ENCODE measurements around the gene KRAS. TPM values are rescaled to one million over a fixed set of nuclear protein-coding genes. Genes with fewer than 3 reads are reported as not detected.

The KRAS gene
- polyA plus RNA-seq, 1 donor from 2014 or later = 39.3 TPM

- Mint-ChIP-seq H3K4me3 (no peak overlapping the region), H3K36me3 (peaks cover 4% of the 10 kb centered on the region), H3K4me1 (peaks cover 11 to 21% (median 13%) of the 10 kb centered on the region in 3 donors), H3K9me3 (no peaks in the 10 kb centered on the region), H3K27me3 (no peaks in the 10 kb centered on the region), H3K27ac (no peak overlapping the region)
Measured at GRCh38 chr12:25266497-25266896, 15.8 kb upstream of the KRAS start.

- Mint-ChIP-seq H3K4me3 (no peak overlapping the region), H3K4me1 (peaks cover 9 to 18% (median 13%) of the 10 kb centered on the region in 3 donors), H3K27ac (no peak overlapping the region), H3K27me3 (no peaks in the 10 kb centered on the region), H3K36me3 (peaks cover 5% of the 10 kb centered on the region), H3K9me3 (no peaks in the 10 kb centered on the region)
Measured at GRCh38 chr12:25264862-25265261, 14.1 kb upstream of the KRAS start.

GRCh38 chr12:25264114-25264513, 13.4 kb upstream of the KRAS start:
- peaks cover 5% of the 10 kb centered on the region for H3K36me3 Mint-ChIP-seq
- no peaks in the 10 kb centered on the region for H3K9me3 Mint-ChIP-seq
- H3K4me1 Mint-ChIP-seq = peaks cover 7 to 13% (median 12%) of the 10 kb centered on the region in 3 donors
- peak overlapping the region in 1 of 4 donors; percentile 30 for H3K4me3 Mint-ChIP-seq
- H3K27ac Mint-ChIP-seq = no peak overlapping the region
- no peaks in the 10 kb centered on the region for H3K27me3 Mint-ChIP-seq

- peaks cover 7 to 13% (median 12%) of the 10 kb centered on the region in 3 donors for H3K4me1 Mint-ChIP-seq
- no peaks in the 10 kb centered on the region for H3K27me3 Mint-ChIP-seq
- peaks cover 5% of the 10 kb centered on the region for H3K36me3 Mint-ChIP-seq
- H3K9me3 Mint-ChIP-seq = no peaks in the 10 kb centered on the region
- peak overlapping the region in 1 of 4 donors; percentile 30 for H3K4me3 Mint-ChIP-seq
- H3K27ac Mint-ChIP-seq = no peak overlapping the region
Measured at GRCh38 chr12:25263594-25263993, 12.9 kb upstream of the KRAS start.

GRCh38 chr12:25262389-25263074, 11.8 kb upstream of the KRAS start:
- Mint-ChIP-seq H3K27ac (no peak overlapping the region), H3K9me3 (no peaks in the 10 kb centered on the region), H3K36me3 (peaks cover 3% of the 10 kb centered on the region), H3K4me1 (peaks cover 7 to 13% (median 12%) of the 10 kb centered on the region in 3 donors), H3K27me3 (no peaks in the 10 kb centered on the region), H3K4me3 (no peak overlapping the region)

GRCh38 chr12:25257590-25258324, 7.0 kb upstream of the KRAS start:
- Mint-ChIP-seq H3K4me1 (peaks cover 10 to 19% (median 13%) of the 10 kb centered on the region in 3 donors), H3K4me3 (no peak overlapping the region), H3K27me3 (no peaks in the 10 kb centered on the region), H3K9me3 (no peaks in the 10 kb centered on the region), H3K27ac (no peak overlapping the region), H3K36me3 (peaks cover 4% of the 10 kb centered on the region)

GRCh38 chr12:25256826-25257225, 6.1 kb upstream of the KRAS start:
- H3K4me3 Mint-ChIP-seq = no peak overlapping the region
- H3K4me1 Mint-ChIP-seq = peaks cover 16 to 28% (median 20%) of the 10 kb centered on the region in 3 donors
- H3K9me3 Mint-ChIP-seq = no peaks in the 10 kb centered on the region
- no peaks in the 10 kb centered on the region for H3K27me3 Mint-ChIP-seq
- peaks cover 4% of the 10 kb centered on the region for H3K36me3 Mint-ChIP-seq
- H3K27ac Mint-ChIP-seq = no peak overlapping the region

- peaks cover 16 to 33% (median 25%) of the 10 kb centered on the region in 3 donors for H3K4me1 Mint-ChIP-seq
- peaks cover 4% of the 10 kb centered on the region for H3K36me3 Mint-ChIP-seq
- no peak overlapping the region for H3K4me3 Mint-ChIP-seq
- H3K9me3 Mint-ChIP-seq = no peaks in the 10 kb centered on the region
- peak overlapping the region in 2 of 3 donors; percentile 21 to 55 for H3K27ac Mint-ChIP-seq
- no peaks in the 10 kb centered on the region for H3K27me3 Mint-ChIP-seq
Measured at GRCh38 chr12:25256005-25256404, 5.3 kb upstream of the KRAS start.

- H3K27ac Mint-ChIP-seq = peak overlapping the region; percentile 28 to 78 (median 56)
- peaks cover 2% of the 10 kb centered on the region for H3K36me3 Mint-ChIP-seq
- peak overlapping the region in 2 of 4 donors; percentile 28 to 68 for H3K4me3 Mint-ChIP-seq
- no peaks in the 10 kb centered on the region for H3K27me3 Mint-ChIP-seq
- no peaks in the 10 kb centered on the region for H3K9me3 Mint-ChIP-seq
- peaks cover 21 to 38% (median 29%) of the 10 kb centered on the region in 3 donors for H3K4me1 Mint-ChIP-seq
Measured at GRCh38 chr12:25254271-25254880, 3.6 kb upstream of the KRAS start.

GRCh38 chr12:25253371-25254068, 2.8 kb upstream of the KRAS start:
- H3K36me3 Mint-ChIP-seq = peaks cover 2% of the 10 kb centered on the region
- H3K4me1 Mint-ChIP-seq = peaks cover 23 to 38% (median 30%) of the 10 kb centered on the region in 3 donors
- H3K27ac Mint-ChIP-seq = peak overlapping the region; percentile 28 to 80 (median 78)
- H3K9me3 Mint-ChIP-seq = no peaks in the 10 kb centered on the region
- H3K27me3 Mint-ChIP-seq = no peaks in the 10 kb centered on the region
- peak overlapping the region; percentile 19 to 68 (median 25) for H3K4me3 Mint-ChIP-seq

- peaks cover 26 to 40% (median 30%) of the 10 kb centered on the region in 3 donors for H3K4me1 Mint-ChIP-seq
- H3K9me3 Mint-ChIP-seq = no peaks in the 10 kb centered on the region
- no peaks in the 10 kb centered on the region for H3K27me3 Mint-ChIP-seq
- H3K36me3 Mint-ChIP-seq = peaks cover 2% of the 10 kb centered on the region
- peak overlapping the region; percentile 9 to 68 (median 25) for H3K4me3 Mint-ChIP-seq
- H3K27ac Mint-ChIP-seq = peak overlapping the region; percentile 78 to 82 (median 80)
Measured at GRCh38 chr12:25252946-25253345, 2.2 kb upstream of the KRAS start.

GRCh38 chr12:25251769-25252168, 1.0 kb upstream of the KRAS start:
- H3K4me3 Mint-ChIP-seq = peak overlapping the region; percentile 68 to 98 (median 92)
- H3K27ac Mint-ChIP-seq = peak overlapping the region; percentile 78 to 84 (median 84)
- H3K9me3 Mint-ChIP-seq = no peaks in the 10 kb centered on the region
- H3K27me3 Mint-ChIP-seq = no peaks in the 10 kb centered on the region
- peaks cover 26 to 45% (median 38%) of the 10 kb centered on the region in 3 donors for H3K4me1 Mint-ChIP-seq
- H3K36me3 Mint-ChIP-seq = no peaks in the 10 kb centered on the region

- Mint-ChIP-seq H3K4me1 (peaks cover 30 to 48% (median 47%) of the 10 kb centered on the region in 3 donors), H3K4me3 (peak overlapping the region; percentile 68 to 98 (median 94)), H3K36me3 (peaks cover 4% of the 10 kb centered on the region), H3K27ac (peak overlapping the region; percentile 78 to 97 (median 93)), H3K27me3 (no peaks in the 10 kb centered on the region), H3K9me3 (no peaks in the 10 kb centered on the region)
Measured at GRCh38 chr12:25249931-25250738, 594 bp downstream of the KRAS start.

GRCh38 chr12:25248732-25249131, 2.0 kb downstream of the KRAS start:
- H3K4me1 Mint-ChIP-seq = peaks cover 26 to 47% (median 41%) of the 10 kb centered on the region in 3 donors
- peaks cover 4% of the 10 kb centered on the region for H3K36me3 Mint-ChIP-seq
- H3K4me3 Mint-ChIP-seq = peak overlapping the region in 3 of 4 donors; percentile 30 to 68 (median 65)
- no peaks in the 10 kb centered on the region for H3K9me3 Mint-ChIP-seq
- no peaks in the 10 kb centered on the region for H3K27me3 Mint-ChIP-seq
- peak overlapping the region in 2 of 3 donors; percentile 78 to 97 for H3K27ac Mint-ChIP-seq

Data from IgD-negative memory B cell (primary cell).